Gastrocnemius medialis (tissue), 4 donors: ENCODE data around the gene KRTAP17-1. TPM values are rescaled to one million over a fixed set of nuclear protein-coding genes. Genes with fewer than 3 reads are reported as not detected.

Experiments
- ATAC-seq, 2 donors: fragments of 150-250 bp; one replicate each; pipeline ENCODE4 v1.9.1; 2016
- DNase-seq, 2 donors: peaks; one replicate each; pipeline ENCODE4 v3.0.0-alpha.2; 2019
- H3K27ac ChIP-seq, 4 donors: fragments of 200-600 bp; sonication (generic); 1 replicate in 1 of 4; 2 replicates in 3 of 4; pipeline ENCODE4 v1.5.1; 2016 to 2018; ENCODE audit warnings: mild to moderate bottlenecking in 2 of 4, moderate library complexity in 1 of 4
- H3K27me3 ChIP-seq, 3 donors: fragments of 200-600 bp; sonication (generic) in 2 of 3; 1 replicate in 1 of 3; 2 replicates in 2 of 3; pipeline versions ENCODE4 v1.5.1 to v1.6.0; 2016 to 2019; ENCODE audit warnings: mild to moderate bottlenecking in 1 of 3, moderate library complexity in 1 of 3
- H3K36me3 ChIP-seq, 2 donors: fragments of 200-600 bp; sonication (generic) in 1 of 2; one replicate each; pipeline ENCODE4 v1.5.1; 2017 to 2018
- H3K4me1 ChIP-seq, 2 donors: fragments of 200-600 bp; sonication (generic) in 1 of 2; one replicate each; pipeline ENCODE4 v1.5.1; 2016 to 2017; ENCODE audit warnings: mild to moderate bottlenecking in 2 of 2
- H3K4me3 ChIP-seq, 4 donors: fragments of 200-600 bp; sonication (generic) in 3 of 4; 1 replicate in 1 of 4; 2 replicates in 3 of 4; pipeline ENCODE4 v1.5.1; 2016 to 2019; ENCODE audit warnings: mild to moderate bottlenecking in 2 of 4
- H3K9me3 ChIP-seq, 3 donors: fragments of 200-600 bp; sonication (generic) in 2 of 3; 1 replicate in 1 of 3; 2 replicates in 2 of 3; pipeline ENCODE4 v1.5.1; 2016 to 2019
- POLR2A ChIP-seq, 2 donors: fragments of 450-650 bp; IDR thresholded peaks; one replicate each; pipeline ENCODE4 v1.6.1; 2017; ENCODE audit warnings: antibody characterized with exemption in 2 of 2, mild to moderate bottlenecking in 2 of 2, moderate library complexity in 2 of 2
- in situ Hi-C, 4 donors: fragments of 200-750 bp; cut with MboI; loops; one replicate each; pipeline versions ENCODE4 v1.15.0 to v1.8.0; 2017; ENCODE audit warnings: low sequenced_read_pairs in 4 of 4
- intact Hi-C: fragments of 100-400 bp; cut with DNase I; formaldehyde crosslinking; loops from one replicate; pipeline ENCODE4 v1.15.1; 2023; ENCODE audit warnings: low total_unique reads
- total RNA-seq, 4 donors: library from RNA; depleted of rRNA; stranded (reverse); fragments of >200 nt; gene quantifications; one replicate each; pipeline versions ENCODE4 v1.1.0 to v1.2.3, GENCODE V29; 2016
- TF ChIP-seq, protein P1 (sequence below), 5 experiments: fragments of 450-650 bp in 3 of 5; fragments of 200-600 bp in 2 of 5; sonication (generic) in 2 of 5; IDR thresholded peaks in 4 of 5; conservative IDR thresholded peaks in 1 of 5; 1 replicate in 4 of 5; 2 replicates in 1 of 5; pipeline ENCODE4 v1.5.1; 2016 to 2019; ENCODE audit warnings: antibody characterized with exemption in 5 of 5, mild to moderate bottlenecking in 3 of 5, moderate library complexity in 3 of 5

KRTAP17-1 gene
- total RNA-seq, 4 donors from 2014 or later: not detected

DNA sequence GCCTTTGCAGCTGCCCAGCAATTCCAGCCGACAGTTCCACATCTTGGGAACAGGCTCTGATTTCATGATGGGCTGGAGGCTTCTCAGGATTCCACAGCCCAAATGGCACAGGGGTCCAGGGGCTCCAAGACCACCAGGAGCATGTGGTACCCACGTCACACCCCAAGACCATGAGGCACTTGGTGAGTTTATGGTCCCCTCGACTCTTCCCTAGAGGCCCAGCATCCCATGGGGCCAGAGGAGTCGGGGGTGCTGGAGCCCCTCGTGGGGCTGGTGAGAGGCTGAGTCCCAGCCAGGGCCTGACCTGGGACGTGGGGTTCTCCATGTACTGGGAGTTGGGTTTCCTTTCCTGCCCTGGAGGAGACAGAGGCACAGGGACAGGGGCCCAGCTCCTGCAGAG lies 10.1 kb upstream of the KRTAP17-1 start:
- ATAC-seq (no peak), DNase-seq (no peak)
- no peaks in the 10 kb centered on the region for H3K9me3 ChIP-seq
- intact Hi-C loops (no loop called here), in situ Hi-C loops (loop anchor here in 2 of 4 donors (10.0 kb wide), 1 partner anchor 421 kb away; no protein-coding TSS in a partner anchor)
- H3K4me3 ChIP-seq: no peak overlapping the region
- no peak for TF ChIP-seq POLR2A (IDR thresholded peaks at IDR 0.05)
- TF ChIP-seq, protein P1, sequence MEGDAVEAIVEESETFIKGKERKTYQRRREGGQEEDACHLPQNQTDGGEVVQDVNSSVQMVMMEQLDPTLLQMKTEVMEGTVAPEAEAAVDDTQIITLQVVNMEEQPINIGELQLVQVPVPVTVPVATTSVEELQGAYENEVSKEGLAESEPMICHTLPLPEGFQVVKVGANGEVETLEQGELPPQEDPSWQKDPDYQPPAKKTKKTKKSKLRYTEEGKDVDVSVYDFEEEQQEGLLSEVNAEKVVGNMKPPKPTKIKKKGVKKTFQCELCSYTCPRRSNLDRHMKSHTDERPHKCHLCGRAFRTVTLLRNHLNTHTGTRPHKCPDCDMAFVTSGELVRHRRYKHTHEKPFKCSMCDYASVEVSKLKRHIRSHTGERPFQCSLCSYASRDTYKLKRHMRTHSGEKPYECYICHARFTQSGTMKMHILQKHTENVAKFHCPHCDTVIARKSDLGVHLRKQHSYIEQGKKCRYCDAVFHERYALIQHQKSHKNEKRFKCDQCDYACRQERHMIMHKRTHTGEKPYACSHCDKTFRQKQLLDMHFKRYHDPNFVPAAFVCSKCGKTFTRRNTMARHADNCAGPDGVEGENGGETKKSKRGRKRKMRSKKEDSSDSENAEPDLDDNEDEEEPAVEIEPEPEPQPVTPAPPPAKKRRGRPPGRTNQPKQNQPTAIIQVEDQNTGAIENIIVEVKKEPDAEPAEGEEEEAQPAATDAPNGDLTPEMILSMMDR (IDR thresholded peaks at IDR 0.05 in 4 of 5, conservative IDR thresholded peaks at IDR 0.05 in 1 of 5): no peak
- no peak overlapping the region for H3K27ac ChIP-seq
- H3K27me3 ChIP-seq: no peaks in the 10 kb centered on the region
- no peaks in the 10 kb centered on the region for H3K36me3 ChIP-seq
- H3K4me1 ChIP-seq: no peaks in the 10 kb centered on the region

DNA sequence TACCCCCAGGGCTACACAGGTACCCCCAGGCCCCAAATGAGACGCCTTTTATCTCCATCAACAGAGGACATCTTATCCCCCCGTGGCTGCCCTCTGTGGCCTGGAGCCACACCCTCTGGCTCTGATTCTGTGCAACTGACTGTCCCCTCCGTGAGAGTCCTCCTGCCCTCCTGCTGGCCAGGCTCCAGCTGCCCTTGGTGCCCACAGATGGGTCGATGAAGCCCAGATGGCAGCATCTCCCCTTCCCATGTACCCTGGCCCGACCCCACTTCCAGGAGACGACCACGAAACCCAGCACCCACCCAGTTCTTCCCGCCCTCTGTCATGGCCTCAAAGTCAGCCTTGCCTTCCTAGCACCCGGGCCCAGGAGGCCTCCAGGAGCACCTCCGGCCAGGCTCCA lies 9.6 kb upstream of the KRTAP17-1 start:
- DNase-seq (no peak), ATAC-seq (no peak)
- in situ Hi-C loops: loop anchor here in 2 of 4 donors (10.0 kb wide), 1 partner anchor 420 kb away; no protein-coding TSS in a partner anchor
- intact Hi-C loops: no loop called here
- Histone ChIP-seq H3K9me3 (no peaks in the 10 kb centered on the region), H3K4me1 (no peaks in the 10 kb centered on the region), H3K36me3 (no peaks in the 10 kb centered on the region), H3K4me3 (no peak overlapping the region), H3K27me3 (no peaks in the 10 kb centered on the region), H3K27ac (no peak overlapping the region)
- TF ChIP-seq, protein P1 (IDR thresholded peaks at IDR 0.05 in 4 of 5, conservative IDR thresholded peaks at IDR 0.05 in 1 of 5): no peak
- no peak for TF ChIP-seq POLR2A (IDR thresholded peaks at IDR 0.05)

DNA sequence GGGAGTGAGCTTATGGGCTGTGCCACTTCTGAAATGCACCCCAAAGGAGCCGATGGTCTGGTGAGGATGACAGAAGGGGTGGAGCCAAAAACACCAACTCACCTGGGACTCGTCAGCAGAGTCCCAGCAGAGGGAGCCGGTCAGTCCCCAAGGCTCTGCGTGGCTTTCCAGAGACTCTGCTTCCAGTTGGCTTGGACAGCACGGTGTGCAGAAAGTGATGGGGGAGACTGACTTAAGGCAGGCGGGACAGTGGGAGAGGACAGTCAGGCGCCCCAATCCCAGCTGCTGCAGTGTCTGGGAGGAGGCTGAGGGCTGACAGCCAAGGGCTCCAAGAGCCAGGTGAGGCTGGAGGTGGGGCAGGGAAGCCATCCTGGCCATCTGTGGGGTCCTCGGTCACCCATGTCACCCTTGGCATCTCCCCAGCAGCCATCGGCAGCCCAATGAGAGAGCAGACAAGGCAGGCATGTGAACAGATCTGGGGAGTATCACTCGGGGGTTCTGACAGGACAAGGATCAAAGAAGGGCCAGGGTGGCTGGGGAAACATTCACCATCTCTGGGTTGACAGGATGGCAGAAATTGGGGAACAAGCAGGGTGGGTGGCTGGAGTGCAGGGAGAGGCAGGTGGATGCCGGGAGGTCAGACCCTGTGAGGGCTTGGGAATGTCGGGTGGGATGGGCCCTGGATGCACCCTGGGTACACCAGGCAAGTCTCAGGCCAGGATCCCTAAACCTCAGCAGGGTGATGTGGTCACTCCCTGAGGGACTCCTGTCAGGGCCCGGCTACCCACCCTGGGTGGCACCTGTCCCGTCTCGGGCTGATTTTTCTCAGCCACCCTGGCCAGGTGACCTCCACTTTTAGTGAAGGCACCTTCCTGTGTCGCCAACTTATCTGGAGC lies 8.9 kb upstream of the KRTAP17-1 start:
- Histone ChIP-seq H3K27ac (no peak overlapping the region), H3K4me3 (no peak overlapping the region), H3K4me1 (no peaks in the 10 kb centered on the region), H3K9me3 (peaks cover 0 to 4% (median 0%) of the 10 kb centered on the region in 3 donors), H3K36me3 (no peaks in the 10 kb centered on the region), H3K27me3 (peaks cover 0 to 3% (median 0%) of the 10 kb centered on the region in 3 donors)
- ATAC-seq: no peak
- intact Hi-C loops (loop anchor here (5.0 kb wide), 1 partner anchor 417 kb away; no protein-coding TSS in a partner anchor), in situ Hi-C loops (loop anchor here in 3 of 4 donors (10.0 to 25.0 kb wide), 2 partner anchors 412 to 420 kb away; no protein-coding TSS in a partner anchor)
- DNase-seq: no peak
- TF ChIP-seq, protein P1 (IDR thresholded peaks at IDR 0.05 in 4 of 5, conservative IDR thresholded peaks at IDR 0.05 in 1 of 5): no peak
- TF ChIP-seq POLR2A (IDR thresholded peaks at IDR 0.05): no peak

DNA sequence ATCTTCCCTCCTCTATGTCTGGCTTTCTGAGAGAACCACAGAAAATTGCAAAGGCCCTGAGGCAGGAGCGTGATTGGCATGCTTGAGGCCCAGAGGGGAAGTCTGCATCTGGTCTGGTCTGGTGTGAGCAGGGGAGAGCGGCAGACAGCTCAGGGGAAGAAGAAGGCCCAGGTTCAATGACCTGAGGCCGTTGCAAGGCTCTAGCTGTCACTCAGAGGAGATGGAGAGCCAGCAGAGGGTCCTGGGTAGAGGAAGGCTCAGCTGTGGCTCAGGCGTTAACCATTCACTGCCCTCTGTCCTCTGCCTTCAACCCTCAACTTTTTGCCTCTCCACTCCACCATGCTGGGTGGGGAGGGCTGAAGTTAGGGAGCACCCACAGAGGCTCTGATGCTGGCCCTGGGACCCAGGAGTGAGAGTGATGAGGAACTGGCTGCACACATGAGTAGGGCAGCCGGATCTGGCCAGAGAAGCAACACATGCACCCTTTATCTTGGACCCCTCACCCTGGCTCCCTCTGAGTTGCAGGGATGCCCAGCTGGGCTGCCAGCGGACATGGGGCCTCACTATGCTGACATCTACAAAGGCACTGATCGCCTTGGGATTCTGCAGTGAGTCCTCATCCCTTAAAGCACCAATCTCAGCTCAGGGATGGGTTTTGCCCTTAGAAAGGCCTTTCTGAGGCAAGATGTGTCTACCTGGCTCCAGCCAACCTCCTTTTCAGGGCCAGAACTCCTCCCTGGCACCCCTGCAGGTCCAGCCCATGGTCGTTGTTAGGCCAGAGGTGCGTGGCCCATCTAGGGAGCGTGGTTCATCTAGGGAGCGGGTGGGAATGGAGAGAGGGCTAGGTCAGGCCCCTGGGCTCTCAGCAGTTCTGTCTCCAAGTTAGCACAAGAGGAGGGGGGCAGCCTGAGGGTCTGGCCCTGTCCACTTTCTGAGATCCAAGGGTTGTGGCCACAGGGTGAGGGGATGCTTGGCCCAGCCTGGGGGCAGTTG lies 7.7 kb upstream of the KRTAP17-1 start:
- intact Hi-C loops (loop anchor here (5.0 kb wide), 1 partner anchor 416 kb away; no protein-coding TSS in a partner anchor), in situ Hi-C loops (loop anchor here in 3 of 4 donors (10.0 to 25.0 kb wide), 2 partner anchors 411 to 418 kb away; no protein-coding TSS in a partner anchor)
- no peak overlapping the region for H3K4me3 ChIP-seq
- TF ChIP-seq, protein P1 (IDR thresholded peaks at IDR 0.05 in 4 of 5, conservative IDR thresholded peaks at IDR 0.05 in 1 of 5): no peak
- TF ChIP-seq POLR2A (IDR thresholded peaks at IDR 0.05): no peak
- no peak for ATAC-seq
- no peaks in the 10 kb centered on the region for H3K4me1 ChIP-seq
- H3K9me3 ChIP-seq: peaks cover 0 to 4% (median 0%) of the 10 kb centered on the region in 3 donors
- DNase-seq: no peak
- H3K27me3 ChIP-seq: peaks cover 0 to 5% (median 0%) of the 10 kb centered on the region in 3 donors
- no peaks in the 10 kb centered on the region for H3K36me3 ChIP-seq
- H3K27ac ChIP-seq: no peak overlapping the region
